Fibroblast of pulmonary artery (primary cell): ENCODE data around the gene MGAT2.
A peak's percentile ranks its signal among the peaks of the same experiment; 100 is the strongest.

Experiments used
- DNase-seq: peaks from one replicate; pipeline ENCODE4 v3.0.0-alpha.2; 2010; ENCODE audit warnings: low read depth
- H3K4me3 ChIP-seq: replicated peaks from 2 replicates; pipeline ENCODE4 v1.5.1; 2011; ENCODE audit warnings: low read depth, mild to moderate bottlenecking, control low read depth, low read length, moderate library complexity
- TF ChIP-seq, protein P1 (sequence below): IDR thresholded peaks from 2 replicates; pipeline ENCODE4 v1.5.1; 2011; ENCODE audit warnings: mild to moderate bottlenecking, control low read depth, low read length, inconsistent platforms; ENCODE audit errors: missing control alignments

Gene MGAT2

GRCh38 chr14:49620182-49621113, at the start of gene MGAT2, which contains the start of gene RPL36AL:
Gene MGAT2 (plus strand): TSS chr14:49620799. CDS start chr14:49621269, 470 bp downstream.
Gene RPL36AL (minus strand): TSS chr14:49620626. CDS start chr14:49619104, 1,522 bp downstream.
- peak; percentile 99 for DNase-seq
- peak within 1 kb of the TSS; percentile 93 for H3K4me3 ChIP-seq
- TF ChIP-seq, protein P1, sequence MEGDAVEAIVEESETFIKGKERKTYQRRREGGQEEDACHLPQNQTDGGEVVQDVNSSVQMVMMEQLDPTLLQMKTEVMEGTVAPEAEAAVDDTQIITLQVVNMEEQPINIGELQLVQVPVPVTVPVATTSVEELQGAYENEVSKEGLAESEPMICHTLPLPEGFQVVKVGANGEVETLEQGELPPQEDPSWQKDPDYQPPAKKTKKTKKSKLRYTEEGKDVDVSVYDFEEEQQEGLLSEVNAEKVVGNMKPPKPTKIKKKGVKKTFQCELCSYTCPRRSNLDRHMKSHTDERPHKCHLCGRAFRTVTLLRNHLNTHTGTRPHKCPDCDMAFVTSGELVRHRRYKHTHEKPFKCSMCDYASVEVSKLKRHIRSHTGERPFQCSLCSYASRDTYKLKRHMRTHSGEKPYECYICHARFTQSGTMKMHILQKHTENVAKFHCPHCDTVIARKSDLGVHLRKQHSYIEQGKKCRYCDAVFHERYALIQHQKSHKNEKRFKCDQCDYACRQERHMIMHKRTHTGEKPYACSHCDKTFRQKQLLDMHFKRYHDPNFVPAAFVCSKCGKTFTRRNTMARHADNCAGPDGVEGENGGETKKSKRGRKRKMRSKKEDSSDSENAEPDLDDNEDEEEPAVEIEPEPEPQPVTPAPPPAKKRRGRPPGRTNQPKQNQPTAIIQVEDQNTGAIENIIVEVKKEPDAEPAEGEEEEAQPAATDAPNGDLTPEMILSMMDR = peak; percentile 23

GRCh38 chr14:49574038-49574437, 46.6 kb upstream of the MGAT2 start:
- no peak overlapping the region for H3K4me3 ChIP-seq
- TF ChIP-seq, protein P1 = no peak
- no peak for DNase-seq

DNA sequence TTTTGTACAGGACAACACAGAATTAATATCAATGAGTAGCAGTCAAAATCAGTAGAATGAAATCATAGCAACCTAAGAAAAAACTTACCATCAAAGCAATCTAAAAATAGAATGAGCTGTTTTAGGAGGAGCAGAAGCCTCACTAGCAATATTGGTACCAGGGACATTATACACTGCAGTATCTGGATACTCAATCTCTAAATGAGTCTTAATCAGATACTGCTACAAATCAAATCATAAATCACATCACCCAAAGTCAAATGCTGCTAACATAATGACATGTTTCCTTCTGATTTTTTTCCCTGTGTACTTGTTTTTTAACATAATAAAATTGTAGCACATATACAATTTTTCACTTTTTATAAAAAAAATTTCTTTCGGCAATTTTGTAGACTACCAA, 42.5 kb upstream of the MGAT2 start:
- no peak for DNase-seq
- H3K4me3 ChIP-seq = no peak overlapping the region
- TF ChIP-seq, protein P1 = no peak

DNA sequence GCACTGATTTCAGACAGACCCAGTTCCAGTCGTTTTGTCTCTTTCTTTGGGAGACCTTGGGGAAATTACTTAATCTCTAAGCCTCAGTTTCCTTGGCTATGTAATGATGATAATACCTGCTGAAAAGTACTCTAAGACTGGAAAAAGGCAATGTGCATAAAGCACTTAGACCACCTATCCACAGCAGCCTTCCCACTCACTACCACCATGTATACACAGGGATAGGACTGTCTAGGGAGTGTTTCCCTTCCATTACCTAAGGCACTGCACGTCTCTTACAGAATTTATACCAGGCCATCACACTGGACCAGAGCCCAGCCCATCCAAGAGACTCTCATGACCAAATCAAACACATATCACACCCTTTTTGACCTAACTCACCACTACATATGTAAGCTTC, 40.8 kb upstream of the MGAT2 start:
- TF ChIP-seq, protein P1 = no peak
- no peak for DNase-seq
- no peak overlapping the region for H3K4me3 ChIP-seq

- DNase-seq = no peak
- TF ChIP-seq, protein P1 = no peak
- no peak overlapping the region for H3K4me3 ChIP-seq
These were observed 39.1 kb upstream of the MGAT2 start for GRCh38 chr14:49581209-49582112.

GRCh38 chr14:49582113-49582977, 38.3 kb upstream of the MGAT2 start:
- TF ChIP-seq, protein P1 = no peak
- H3K4me3 ChIP-seq = no peak overlapping the region
- no peak for DNase-seq
